ENCODE data around the gene OGDH.

The OGDH gene

GRCh38 chr7:44674381-44674780, 68.0 kb downstream of the OGDH start:
- H3K9ac ChIP-seq (ENCODE audit: low read depth, low read length, poor library complexity): no peak overlapping the region
- H3K27ac ChIP-seq (replicated peaks; ENCODE audit: low read length): no peak overlapping the region
- no peak overlapping the region for H4K8ac ChIP-seq (ENCODE audit: low read depth, low read length)
- no peak overlapping the region for H2AFZ ChIP-seq (ENCODE audit: low read length)
- no peak overlapping the region for H2BK5ac ChIP-seq (ENCODE audit: low read length)
- H3K27me3 ChIP-seq (ENCODE audit: control insufficient read depth in 3 of 3, insufficient read depth in 3 of 3, low read depth in 1 of 3, low read length in 3 of 3): no peaks in the 10 kb centered on the region
- no peaks in the 10 kb centered on the region for H3K9me3 ChIP-seq (replicated peaks in 1 of 2; ENCODE audit: control insufficient read depth in 2 of 2, insufficient read depth in 1 of 2, low read depth in 1 of 2, low read length in 2 of 2)
- no CpG with 5 or more reads among the region's 7 CpGs for WGBS, 2 donors (ENCODE audit: extremely low coverage in 2 of 2, insufficient read length in 2 of 2, insufficient replicate concordance in 1 of 2)
- no peak for DNase-seq (ENCODE audit: low spot score)
- no peak overlapping the region for H2AK5ac ChIP-seq (ENCODE audit: low read depth, low read length)
- H3K23ac ChIP-seq (ENCODE audit: low read depth, low read length, poor library complexity): no peak overlapping the region
- H2BK12ac ChIP-seq (ENCODE audit: low read length): no peak overlapping the region
- H3K36me3 ChIP-seq (replicated peaks in 1 of 2; ENCODE audit: control insufficient read depth in 2 of 2, insufficient read depth in 2 of 2, low read length in 2 of 2): peaks cover 30 to 61% of the 10 kb centered on the region in 2 donors
- no peak overlapping the region for H2BK15ac ChIP-seq (ENCODE audit: low read length)
- no peaks in the 10 kb centered on the region for H3K79me1 ChIP-seq (ENCODE audit: low read depth, low read length)
- H4K91ac ChIP-seq (ENCODE audit: low read depth, low read length, poor library complexity): no peak overlapping the region
- H3K4ac ChIP-seq (ENCODE audit: low read length): no peak overlapping the region
- no peak overlapping the region for H3K4me2 ChIP-seq (ENCODE audit: insufficient read depth, low read length, poor library complexity, severe bottlenecking)
- no peak overlapping the region for H3K14ac ChIP-seq (ENCODE audit: low read length)
- no peaks in the 10 kb centered on the region for H3K4me1 ChIP-seq (ENCODE audit: control insufficient read depth in 2 of 2, insufficient read depth in 1 of 2, low read depth in 1 of 2, low read length in 2 of 2)
- H3K4me3 ChIP-seq (ENCODE audit: low read length in 2 of 2): no peak overlapping the region
- H2BK120ac ChIP-seq (ENCODE audit: low read depth, low read length): no peak overlapping the region
- no peak overlapping the region for H3K18ac ChIP-seq (ENCODE audit: low read length)

- H3K9me3 ChIP-seq (replicated peaks in 1 of 2; ENCODE audit: control insufficient read depth in 2 of 2, insufficient read depth in 1 of 2, low read depth in 1 of 2, low read length in 2 of 2): no peaks in the 10 kb centered on the region
- H3K4me3 ChIP-seq (ENCODE audit: low read length in 2 of 2): no peak overlapping the region
- H3K23ac ChIP-seq (ENCODE audit: low read depth, low read length, poor library complexity): no peak overlapping the region
- peaks cover 32 to 78% of the 10 kb centered on the region in 2 donors for H3K36me3 ChIP-seq (replicated peaks in 1 of 2; ENCODE audit: control insufficient read depth in 2 of 2, insufficient read depth in 2 of 2, low read length in 2 of 2)
- H3K9ac ChIP-seq (ENCODE audit: low read depth, low read length, poor library complexity): no peak overlapping the region
- H3K4me1 ChIP-seq (ENCODE audit: control insufficient read depth in 2 of 2, insufficient read depth in 1 of 2, low read depth in 1 of 2, low read length in 2 of 2): no peaks in the 10 kb centered on the region
- no peaks in the 10 kb centered on the region for H3K79me1 ChIP-seq (ENCODE audit: low read depth, low read length)
- no peak overlapping the region for H2AFZ ChIP-seq (ENCODE audit: low read length)
- no peak overlapping the region for H3K4ac ChIP-seq (ENCODE audit: low read length)
- H2BK5ac ChIP-seq (ENCODE audit: low read length): no peak overlapping the region
- no peak overlapping the region for H3K27ac ChIP-seq (replicated peaks; ENCODE audit: low read length)
- H3K14ac ChIP-seq (ENCODE audit: low read length): no peak overlapping the region
- H4K8ac ChIP-seq (ENCODE audit: low read depth, low read length): no peak overlapping the region
- no peak overlapping the region for H2BK12ac ChIP-seq (ENCODE audit: low read length)
- no peak overlapping the region for H3K18ac ChIP-seq (ENCODE audit: low read length)
- no peak overlapping the region for H2AK5ac ChIP-seq (ENCODE audit: low read depth, low read length)
- H2BK15ac ChIP-seq (ENCODE audit: low read length): no peak overlapping the region
- no CpG with 5 or more reads among the region's 4 CpGs for WGBS, 2 donors (ENCODE audit: extremely low coverage in 2 of 2, insufficient read length in 2 of 2, insufficient replicate concordance in 1 of 2)
- no peak overlapping the region for H3K4me2 ChIP-seq (ENCODE audit: insufficient read depth, low read length, poor library complexity, severe bottlenecking)
- no peak overlapping the region for H2BK120ac ChIP-seq (ENCODE audit: low read depth, low read length)
- H3K27me3 ChIP-seq (ENCODE audit: control insufficient read depth in 3 of 3, insufficient read depth in 3 of 3, low read depth in 1 of 3, low read length in 3 of 3): no peaks in the 10 kb centered on the region
- no peak overlapping the region for H4K91ac ChIP-seq (ENCODE audit: low read depth, low read length, poor library complexity)
- DNase-seq (ENCODE audit: low spot score): no peak
Measured at GRCh38 chr7:44676776-44677175, 70.3 kb downstream of the OGDH start.

- Histone ChIP-seq H2AK5ac (ENCODE audit: low read depth, low read length) (no peak overlapping the region), H3K23ac (ENCODE audit: low read depth, low read length, poor library complexity) (peak overlapping the region; percentile 52), H3K27me3 (ENCODE audit: control insufficient read depth in 3 of 3, insufficient read depth in 3 of 3, low read depth in 1 of 3, low read length in 3 of 3) (no peaks in the 10 kb centered on the region), H3K4me3 (ENCODE audit: low read length in 2 of 2) (no peak overlapping the region), H4K8ac (ENCODE audit: low read depth, low read length) (no peak overlapping the region), H3K9ac (ENCODE audit: low read depth, low read length, poor library complexity) (no peak overlapping the region), H3K27ac (replicated peaks; ENCODE audit: low read length) (no peak overlapping the region), H4K91ac (ENCODE audit: low read depth, low read length, poor library complexity) (no peak overlapping the region), H3K14ac (ENCODE audit: low read length) (no peak overlapping the region), H3K36me3 (replicated peaks in 1 of 2; ENCODE audit: control insufficient read depth in 2 of 2, insufficient read depth in 2 of 2, low read length in 2 of 2) (peaks cover 32 to 84% of the 10 kb centered on the region in 2 donors), H2BK15ac (ENCODE audit: low read length) (no peak overlapping the region), H3K4me2 (ENCODE audit: insufficient read depth, low read length, poor library complexity, severe bottlenecking) (no peak overlapping the region), H3K18ac (ENCODE audit: low read length) (no peak overlapping the region), H2BK12ac (ENCODE audit: low read length) (no peak overlapping the region), H2BK120ac (ENCODE audit: low read depth, low read length) (no peak overlapping the region), H3K4ac (ENCODE audit: low read length) (no peak overlapping the region), H3K79me1 (ENCODE audit: low read depth, low read length) (no peaks in the 10 kb centered on the region), H2BK5ac (ENCODE audit: low read length) (no peak overlapping the region), H3K9me3 (replicated peaks in 1 of 2; ENCODE audit: control insufficient read depth in 2 of 2, insufficient read depth in 1 of 2, low read depth in 1 of 2, low read length in 2 of 2) (no peaks in the 10 kb centered on the region), H2AFZ (ENCODE audit: low read length) (no peak overlapping the region), H3K4me1 (ENCODE audit: control insufficient read depth in 2 of 2, insufficient read depth in 1 of 2, low read depth in 1 of 2, low read length in 2 of 2) (no peaks in the 10 kb centered on the region)
- WGBS, 2 donors (ENCODE audit: extremely low coverage in 2 of 2, insufficient read length in 2 of 2, insufficient replicate concordance in 1 of 2): no CpG with 5 or more reads among the region's 4 CpGs
- no peak for DNase-seq (ENCODE audit: low spot score)
Measured at GRCh38 chr7:44678101-44678470, 71.7 kb downstream of the OGDH start.

- H3K4me1 ChIP-seq (ENCODE audit: control insufficient read depth in 2 of 2, insufficient read depth in 1 of 2, low read depth in 1 of 2, low read length in 2 of 2): no peaks in the 10 kb centered on the region
- H3K9ac ChIP-seq (ENCODE audit: low read depth, low read length, poor library complexity): no peak overlapping the region
- no peaks in the 10 kb centered on the region for H3K79me1 ChIP-seq (ENCODE audit: low read depth, low read length)
- H3K27ac ChIP-seq (replicated peaks; ENCODE audit: low read length): no peak overlapping the region
- H3K36me3 ChIP-seq (replicated peaks in 1 of 2; ENCODE audit: control insufficient read depth in 2 of 2, insufficient read depth in 2 of 2, low read length in 2 of 2): peaks cover 31 to 84% of the 10 kb centered on the region in 2 donors
- no peak overlapping the region for H2BK15ac ChIP-seq (ENCODE audit: low read length)
- no peak overlapping the region for H2AK5ac ChIP-seq (ENCODE audit: low read depth, low read length)
- no peak overlapping the region for H2BK120ac ChIP-seq (ENCODE audit: low read depth, low read length)
- H2AFZ ChIP-seq (ENCODE audit: low read length): no peak overlapping the region
- H2BK5ac ChIP-seq (ENCODE audit: low read length): no peak overlapping the region
- WGBS, 2 donors (ENCODE audit: extremely low coverage in 2 of 2, insufficient read length in 2 of 2, insufficient replicate concordance in 1 of 2): no CpG with 5 or more reads among the region's 5 CpGs
- H4K91ac ChIP-seq (ENCODE audit: low read depth, low read length, poor library complexity): no peak overlapping the region
- H3K14ac ChIP-seq (ENCODE audit: low read length): no peak overlapping the region
- no peak overlapping the region for H3K4me3 ChIP-seq (ENCODE audit: low read length in 2 of 2)
- no peak for DNase-seq (ENCODE audit: low spot score)
- no peak overlapping the region for H3K18ac ChIP-seq (ENCODE audit: low read length)
- no peaks in the 10 kb centered on the region for H3K9me3 ChIP-seq (replicated peaks in 1 of 2; ENCODE audit: control insufficient read depth in 2 of 2, insufficient read depth in 1 of 2, low read depth in 1 of 2, low read length in 2 of 2)
- no peaks in the 10 kb centered on the region for H3K27me3 ChIP-seq (ENCODE audit: control insufficient read depth in 3 of 3, insufficient read depth in 3 of 3, low read depth in 1 of 3, low read length in 3 of 3)
- H4K8ac ChIP-seq (ENCODE audit: low read depth, low read length): peak overlapping the region; percentile 7
- no peak overlapping the region for H2BK12ac ChIP-seq (ENCODE audit: low read length)
- no peak overlapping the region for H3K4ac ChIP-seq (ENCODE audit: low read length)
- no peak overlapping the region for H3K23ac ChIP-seq (ENCODE audit: low read depth, low read length, poor library complexity)
- H3K4me2 ChIP-seq (ENCODE audit: insufficient read depth, low read length, poor library complexity, severe bottlenecking): no peak overlapping the region
Measured at GRCh38 chr7:44678471-44679179, 72.2 kb downstream of the OGDH start.
